ENCODE results near the gene STARD3NL.

Gene STARD3NL

DNA sequence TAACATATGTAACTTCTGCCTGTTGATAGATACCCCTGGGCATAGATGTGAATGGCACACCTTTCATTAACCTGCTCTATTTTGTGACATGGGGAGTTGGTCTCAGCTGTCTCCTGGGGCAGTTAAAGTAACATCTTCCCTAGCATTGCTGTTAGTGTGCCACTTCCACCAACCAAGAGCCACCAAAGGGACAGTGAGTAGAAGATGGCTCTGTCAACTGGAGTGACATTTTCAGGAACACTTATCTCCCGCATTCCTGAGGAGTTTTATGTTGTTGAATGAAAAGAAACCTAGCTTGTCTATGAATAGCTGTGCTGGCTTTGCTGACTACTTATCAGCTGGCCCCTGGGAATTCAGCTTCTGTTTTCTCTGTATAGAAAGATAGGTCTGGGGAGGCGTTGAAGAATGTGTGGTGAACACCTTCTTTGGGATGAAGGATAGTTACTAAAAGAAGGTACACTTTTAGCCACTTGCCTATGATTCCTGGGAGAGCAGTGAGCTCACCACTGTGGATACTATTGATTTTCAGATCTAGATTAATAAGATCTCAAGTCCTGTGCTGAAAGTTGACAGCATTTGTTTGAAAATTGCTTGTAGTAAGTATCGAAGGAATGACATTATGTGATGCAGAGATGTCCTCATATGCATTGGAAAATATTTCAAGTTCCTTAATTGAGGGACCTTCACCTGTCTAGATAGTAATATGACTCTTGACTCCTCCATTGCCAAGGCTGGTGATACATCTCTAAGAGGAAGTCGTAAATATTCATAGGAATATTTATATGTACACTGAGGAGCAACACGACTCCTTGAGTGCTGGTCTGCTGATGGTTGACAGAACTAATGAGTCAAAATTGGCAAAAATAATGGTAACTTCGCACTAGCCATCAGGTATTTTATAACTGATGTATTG is 7.6 kb downstream of the STARD3NL start:
- no peak for DNase-seq

DNA sequence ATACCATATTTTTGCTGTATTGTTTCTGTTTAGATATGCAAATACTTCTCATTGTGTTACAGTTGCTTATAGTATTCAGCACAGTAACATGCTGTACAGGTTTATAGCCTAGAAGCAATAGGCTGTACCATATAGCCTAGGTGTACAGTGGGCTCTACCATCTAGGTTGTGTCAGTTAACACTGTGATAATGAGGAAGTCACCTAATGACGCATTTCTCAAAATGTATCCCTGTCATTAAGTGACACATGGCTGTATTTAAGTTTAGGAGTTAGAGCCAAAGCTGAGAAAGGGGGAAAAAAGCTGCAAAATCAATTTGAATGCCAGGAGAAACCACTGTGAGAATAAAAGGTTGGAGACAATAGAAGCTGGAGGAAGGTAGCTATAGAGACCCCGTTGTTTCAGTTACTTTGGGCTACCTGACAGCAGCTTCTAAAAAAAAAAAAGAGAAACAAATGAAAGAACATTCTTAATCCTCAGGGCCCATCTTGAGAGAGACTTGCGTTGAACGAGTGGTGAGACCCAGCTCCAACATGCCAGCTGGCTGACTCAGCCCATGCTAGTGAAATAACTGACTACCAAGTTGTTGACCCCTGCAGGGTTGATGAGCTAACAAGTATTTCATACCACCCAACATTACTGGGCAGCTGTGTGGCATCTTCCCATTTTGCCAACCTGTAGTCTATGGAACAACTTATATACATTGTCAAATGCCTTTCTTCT is 8.7 kb downstream of the STARD3NL start:
- DNase-seq, result no peak

DNA sequence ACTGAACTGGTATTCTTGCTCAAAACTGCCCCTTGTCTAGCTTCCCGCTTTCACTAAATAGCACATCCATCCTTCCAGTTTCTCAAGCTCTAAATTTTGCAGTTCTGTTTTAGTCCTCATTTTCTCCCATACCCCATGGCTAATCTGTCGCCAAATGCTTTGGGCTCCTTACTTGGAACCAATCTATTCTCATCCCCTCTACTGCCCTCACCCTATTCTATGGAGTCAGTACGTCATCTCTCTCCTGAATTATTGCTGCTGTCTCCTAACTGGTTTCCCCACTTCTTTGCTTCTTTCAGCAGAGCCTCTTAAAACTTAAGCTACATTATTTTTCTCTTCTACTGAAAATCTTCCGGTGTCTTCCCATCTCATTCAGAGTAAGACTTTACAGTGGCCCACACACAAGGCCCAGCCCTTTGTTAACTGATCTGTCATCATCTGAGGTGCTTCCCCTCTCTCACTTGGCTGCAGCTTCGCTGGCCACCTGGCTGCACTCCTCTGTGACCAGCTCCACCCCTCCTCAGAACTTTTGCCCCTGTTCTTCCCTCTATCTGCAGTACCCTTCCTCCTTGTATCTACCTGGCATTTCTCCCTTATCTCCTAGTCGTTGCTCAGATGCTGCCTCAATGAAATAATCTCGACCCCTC is 9.9 kb downstream of the STARD3NL start:
- DNase-seq, result no peak

DNA sequence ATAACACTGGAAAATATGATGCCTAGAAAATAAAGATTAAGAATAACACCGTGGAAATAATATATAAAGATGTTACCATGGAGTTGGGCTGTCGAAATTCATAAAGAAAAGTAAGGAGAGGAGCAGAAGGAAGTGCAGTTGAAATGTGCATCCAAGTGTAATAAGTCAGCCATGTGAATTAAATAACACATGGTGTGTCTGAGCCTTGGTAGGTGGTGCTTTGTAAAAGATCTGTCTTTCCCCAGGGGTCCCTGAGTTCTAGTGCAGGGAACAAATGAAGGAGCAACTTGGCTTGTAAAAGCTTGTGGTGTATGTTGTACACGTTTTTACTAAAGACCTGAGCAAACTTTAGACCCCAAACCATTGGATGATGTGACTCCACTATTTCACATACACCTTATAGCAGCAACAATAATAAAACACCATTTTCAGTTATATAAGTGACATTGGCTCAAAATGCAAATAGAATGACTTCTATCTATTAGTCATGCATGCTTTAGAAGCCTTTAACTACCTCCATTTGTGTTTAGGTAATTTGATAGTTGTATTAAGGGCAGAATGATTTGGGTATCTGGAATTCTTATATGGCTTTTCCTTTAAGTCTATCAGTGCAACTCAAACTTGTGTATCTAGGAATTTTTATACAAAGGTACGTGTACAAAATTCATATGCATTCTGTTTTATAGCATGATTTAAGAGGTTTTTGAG is 11.3 kb downstream of the STARD3NL start:
- no peak for DNase-seq

DNA sequence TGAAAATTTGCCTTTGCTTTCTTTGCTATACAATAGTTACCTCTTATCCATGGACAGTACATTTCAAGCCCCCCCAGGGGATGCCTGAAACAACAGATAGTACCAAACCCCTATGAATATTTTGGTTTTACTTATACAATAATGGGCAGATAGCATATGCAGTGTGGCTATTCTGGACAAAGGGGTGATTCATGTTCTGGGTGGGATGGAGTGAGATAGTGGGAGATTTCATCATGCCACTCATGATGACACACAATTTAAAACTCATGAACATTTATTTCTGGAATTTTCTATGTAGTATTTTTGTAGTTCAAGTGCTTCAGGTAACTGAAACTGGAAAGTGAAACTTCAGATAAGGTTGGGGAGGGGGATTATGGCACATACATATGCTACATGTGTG is 12.0 kb downstream of the STARD3NL start:
- no peak for DNase-seq

DNA sequence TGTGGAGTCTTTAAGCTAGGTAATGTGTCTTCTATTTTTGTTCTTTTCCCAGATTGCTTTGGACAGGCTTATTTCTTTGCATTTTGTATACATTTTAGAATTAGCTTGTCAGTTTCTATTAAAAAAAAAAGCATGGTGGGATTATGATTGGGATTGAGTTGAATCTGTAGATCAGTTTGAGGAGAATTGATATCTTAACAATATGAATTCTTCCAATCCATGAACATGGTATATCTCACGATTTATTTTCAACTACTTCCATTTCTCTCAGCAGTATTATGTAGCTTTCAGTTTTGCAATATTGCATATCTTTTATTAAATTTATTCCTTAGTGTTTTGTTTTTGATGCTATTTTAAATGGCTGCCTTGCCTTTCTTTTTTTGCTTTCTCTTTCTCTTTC is 13.7 kb downstream of the STARD3NL start:
- no peak for DNase-seq

DNA sequence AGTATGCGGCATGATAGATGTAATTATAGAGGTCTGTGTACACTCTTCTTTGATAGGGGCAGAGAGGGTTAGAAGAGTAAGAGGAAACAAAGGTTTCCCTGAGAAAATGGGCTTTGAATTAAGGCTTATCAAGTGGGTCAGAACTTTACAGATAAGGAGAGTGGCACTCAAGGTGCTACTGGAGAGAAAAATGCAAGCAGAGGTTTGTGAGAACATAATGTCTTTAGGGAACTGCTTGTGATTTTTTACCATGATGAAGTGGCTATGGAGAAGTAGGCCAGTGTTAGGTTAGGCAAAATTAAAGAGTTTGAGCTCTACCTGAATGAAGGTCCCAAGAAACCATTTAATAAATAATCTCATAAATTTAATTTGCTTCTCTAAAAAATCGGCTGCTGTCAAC is 14.3 kb downstream of the STARD3NL start:
- DNase-seq, result no peak

DNA sequence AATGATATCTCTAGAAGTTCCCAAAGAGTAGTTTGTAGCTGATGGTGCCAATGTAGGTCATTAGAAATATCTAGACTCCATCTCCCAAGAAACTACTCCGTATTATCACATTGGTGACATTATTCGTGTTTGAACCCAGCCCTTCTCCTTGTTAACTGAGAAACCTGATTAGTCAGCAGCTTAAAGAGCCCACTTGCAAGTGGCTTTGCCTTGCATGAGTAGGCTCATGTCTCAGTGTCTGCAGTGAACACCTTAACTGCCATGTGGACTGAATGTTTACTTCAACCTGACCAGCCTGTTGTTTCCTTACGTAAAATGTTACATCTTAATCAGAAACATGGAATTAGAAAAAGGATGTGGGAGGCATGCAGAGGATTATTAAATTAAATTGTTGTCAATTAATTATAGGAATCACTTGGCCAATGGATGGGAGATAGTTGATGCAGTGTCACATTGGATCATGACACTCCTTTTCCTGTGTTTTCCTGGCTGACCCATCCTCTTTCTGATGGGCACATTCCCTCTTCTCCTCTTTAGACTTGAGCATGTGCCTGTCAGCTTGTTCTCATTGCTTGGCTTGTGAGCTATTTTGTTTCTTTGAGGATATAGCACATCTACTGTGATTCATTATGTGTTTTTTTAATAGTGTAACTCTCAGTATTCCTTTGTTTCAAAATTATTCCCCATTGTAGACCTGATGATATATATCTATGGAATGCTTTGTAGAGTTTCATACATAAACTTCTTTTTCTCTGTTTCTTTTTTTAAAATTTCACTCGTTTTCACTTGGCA is 18.0 kb downstream of the STARD3NL start:
- no peak for DNase-seq

DNA sequence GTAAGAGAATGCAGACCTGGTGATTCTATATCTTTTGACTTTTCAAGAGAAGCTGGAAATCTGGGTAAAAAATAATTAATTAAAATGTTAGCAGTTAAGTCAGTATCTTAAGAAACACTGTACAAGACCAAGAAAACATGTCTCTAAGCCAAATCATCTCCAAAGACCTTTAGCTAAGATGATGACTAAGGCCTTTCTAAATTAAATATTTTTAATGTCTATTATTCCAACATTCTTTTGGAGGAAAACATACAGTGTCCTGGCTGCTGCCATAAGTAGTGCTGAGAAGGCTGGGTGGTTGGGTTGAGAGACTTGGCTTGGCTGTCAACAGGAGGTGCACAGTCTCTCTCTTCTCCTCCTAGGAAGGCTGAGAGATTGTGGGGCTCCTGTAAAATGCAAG is 20.3 kb downstream of the STARD3NL start:
- DNase-seq, result no peak

DNA sequence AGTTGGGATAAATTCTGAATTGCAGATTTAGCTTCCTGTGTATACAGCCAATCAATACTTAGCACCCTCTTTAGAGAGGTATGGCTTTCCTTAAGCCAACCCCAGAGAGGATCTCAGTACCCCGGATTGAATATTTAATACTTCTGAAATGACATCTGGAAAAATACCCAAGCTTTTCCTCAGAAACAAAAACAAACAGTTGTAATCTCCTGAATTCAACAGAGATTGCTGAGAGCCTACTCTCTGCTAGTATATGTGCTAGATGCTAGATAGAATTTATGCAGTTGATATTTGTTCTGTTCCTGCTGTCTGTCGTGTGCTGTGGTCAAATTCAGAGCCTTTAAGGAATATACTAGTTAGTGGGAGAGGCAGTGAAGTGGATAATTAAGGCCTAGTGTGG is 21.1 kb downstream of the STARD3NL start:
- no peak for DNase-seq

DNA sequence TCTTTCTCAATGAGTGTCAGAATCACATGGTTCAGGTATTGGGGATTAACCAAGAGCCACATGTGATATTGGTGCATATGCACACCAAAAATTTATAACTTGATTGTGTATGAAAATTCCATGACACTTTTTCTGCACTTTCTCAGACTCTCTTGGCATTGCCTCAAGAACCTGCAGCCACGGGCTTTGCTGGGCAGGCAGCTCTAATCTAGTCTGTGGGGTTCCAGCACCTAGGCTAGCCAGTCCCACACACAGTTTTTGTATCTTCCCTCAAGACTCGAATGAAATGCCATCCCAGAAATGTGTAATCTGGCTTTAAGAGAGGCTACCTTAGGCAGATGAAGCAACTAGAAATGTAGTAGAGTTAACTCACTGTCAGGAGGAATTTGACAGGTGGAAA is 21.7 kb downstream of the STARD3NL start:
- no peak for DNase-seq

DNA sequence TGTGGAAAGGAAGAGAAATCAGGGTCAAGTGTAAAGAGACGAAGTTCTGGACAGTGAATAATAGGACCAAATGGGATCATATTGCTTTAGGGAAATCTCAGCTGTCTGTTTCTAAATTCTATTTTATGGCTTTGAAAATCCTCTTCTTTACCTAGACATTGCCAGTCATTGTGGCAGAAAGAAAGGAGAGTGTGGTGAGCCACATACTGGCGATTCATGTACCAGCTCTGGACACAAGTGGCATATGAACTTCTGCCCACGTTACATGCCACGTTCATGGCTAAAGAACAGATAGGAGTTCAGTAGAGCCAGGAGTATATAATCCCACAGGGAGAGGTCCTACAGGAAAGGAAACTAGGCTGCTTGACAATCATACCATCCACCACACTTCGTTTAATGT is 28.0 kb downstream of the STARD3NL start:
- DNase-seq, result no peak

DNA sequence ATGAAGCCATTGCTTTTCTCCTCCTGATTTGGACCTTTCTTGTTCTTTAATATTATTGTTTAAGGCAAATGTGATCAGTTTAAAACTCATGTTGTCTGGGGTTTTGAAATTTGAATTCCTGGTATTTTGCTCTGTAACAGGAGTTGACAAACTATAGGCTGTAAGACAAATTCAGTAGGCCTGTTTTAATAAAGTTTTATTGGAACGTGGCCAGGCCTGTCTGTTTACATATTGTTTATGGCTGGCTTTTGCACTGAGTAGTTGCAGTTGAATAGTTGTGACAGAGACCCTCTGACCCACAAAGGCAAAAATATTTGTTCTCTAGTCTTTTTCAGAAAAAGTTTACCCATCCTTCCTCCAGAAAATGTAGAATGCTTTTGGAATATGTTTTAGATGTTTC is 29.8 kb downstream of the STARD3NL start:
- DNase-seq, result no peak

DNA sequence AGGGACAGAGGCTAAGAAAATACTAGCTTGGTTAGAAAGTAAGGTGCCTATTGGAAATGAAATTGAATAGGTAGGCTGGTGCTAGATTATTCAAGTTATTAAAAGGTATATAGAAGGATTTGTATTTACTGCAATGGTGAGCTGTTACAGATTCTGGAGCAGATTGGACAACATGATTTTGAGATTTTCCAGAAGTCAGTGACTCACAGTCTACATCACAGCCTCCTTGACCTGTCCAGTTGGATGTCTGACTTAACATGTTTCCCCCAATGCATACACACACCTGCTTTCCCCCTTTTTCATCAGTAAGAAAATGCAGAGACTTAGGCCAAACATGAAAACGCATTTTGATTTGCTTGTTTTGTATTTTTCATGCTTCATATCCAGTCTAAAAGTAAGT is 33.4 kb downstream of the STARD3NL start:
- no peak for DNase-seq

DNA sequence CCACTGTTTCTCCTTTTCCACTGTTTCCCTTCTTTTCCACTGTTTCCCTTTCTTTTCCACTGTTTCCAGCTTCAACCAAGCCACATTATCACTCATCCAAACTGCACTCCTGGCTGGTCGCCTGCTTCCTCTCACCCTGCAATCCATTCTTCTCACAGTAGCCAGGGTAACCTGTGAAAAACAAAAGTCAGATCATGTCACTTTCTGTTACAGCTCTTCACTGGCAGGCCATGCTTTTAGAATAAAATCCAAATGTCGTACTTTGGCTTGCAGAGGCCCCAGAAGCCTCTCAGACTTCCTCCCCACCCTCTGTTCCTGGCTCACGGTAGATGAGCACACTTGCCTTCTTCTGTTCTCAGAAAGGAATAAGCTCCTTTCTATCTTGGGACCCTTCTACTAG is 33.9 kb downstream of the STARD3NL start:
- no peak for DNase-seq

DNA sequence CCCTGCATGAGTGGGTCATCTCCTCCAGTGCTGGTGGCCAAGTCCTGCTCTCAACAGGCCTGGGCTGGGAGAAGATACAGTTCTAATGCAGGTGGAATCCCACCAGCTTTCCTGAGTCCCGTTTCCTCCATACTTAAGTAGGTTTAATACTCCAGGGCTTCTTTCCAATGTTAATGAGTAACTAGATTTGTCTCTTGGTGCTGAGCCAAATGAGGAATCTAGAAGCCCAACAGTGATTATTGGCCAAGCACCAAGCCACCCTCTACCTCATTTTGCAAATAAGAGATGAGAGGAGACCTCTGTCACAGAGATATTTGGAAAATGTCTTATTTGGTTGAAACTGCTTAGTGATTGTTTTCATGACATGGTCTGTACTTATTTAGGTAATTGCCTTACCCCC is 37.1 kb downstream of the STARD3NL start:
- no peak for DNase-seq

DNA sequence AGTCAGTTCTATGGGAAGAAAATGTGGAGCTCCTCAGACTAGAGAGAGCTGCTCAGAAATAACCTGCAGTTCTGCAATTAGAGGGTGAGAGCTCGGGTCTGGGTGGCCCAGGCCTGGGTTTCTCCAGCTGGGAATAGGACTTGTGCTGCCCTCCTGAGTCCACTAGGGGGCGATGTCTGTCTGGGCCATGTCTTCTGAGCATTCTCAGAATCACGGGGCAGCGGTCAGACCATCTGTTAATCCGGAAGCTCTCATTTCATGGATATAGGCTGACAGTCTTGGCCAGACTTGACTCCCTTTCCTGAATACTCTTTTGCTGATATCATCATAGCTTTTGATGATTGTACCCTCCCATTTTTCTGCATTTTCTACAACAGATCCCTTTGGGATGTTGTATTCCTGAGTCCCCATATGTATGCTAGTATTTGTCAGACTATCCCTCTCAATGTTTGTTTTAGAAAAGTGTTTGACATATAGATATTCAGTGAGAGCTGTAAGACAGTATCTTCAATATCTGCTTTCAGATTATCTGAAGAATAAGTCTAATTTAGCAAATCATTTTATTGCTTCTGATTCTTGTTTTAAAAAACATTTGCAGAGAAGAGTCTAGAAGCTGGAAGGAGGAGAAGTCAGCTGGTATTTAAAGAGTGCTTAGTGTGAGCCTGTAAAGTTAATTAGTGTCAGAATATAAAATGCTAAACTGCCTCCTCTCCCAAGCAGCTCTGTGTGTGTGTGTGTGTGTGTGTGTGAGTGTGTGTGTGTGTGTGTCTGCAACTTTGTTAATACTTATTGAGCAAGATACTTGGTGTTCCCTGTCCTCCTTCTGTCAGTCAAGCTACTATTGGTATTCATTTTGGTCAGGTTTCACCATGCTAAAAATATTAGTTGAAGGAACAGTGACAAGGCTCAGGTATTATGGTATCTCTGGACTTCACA is 38.0 kb downstream of the STARD3NL start:
- DNase-seq, result peak; percentile 87 to 89

DNA sequence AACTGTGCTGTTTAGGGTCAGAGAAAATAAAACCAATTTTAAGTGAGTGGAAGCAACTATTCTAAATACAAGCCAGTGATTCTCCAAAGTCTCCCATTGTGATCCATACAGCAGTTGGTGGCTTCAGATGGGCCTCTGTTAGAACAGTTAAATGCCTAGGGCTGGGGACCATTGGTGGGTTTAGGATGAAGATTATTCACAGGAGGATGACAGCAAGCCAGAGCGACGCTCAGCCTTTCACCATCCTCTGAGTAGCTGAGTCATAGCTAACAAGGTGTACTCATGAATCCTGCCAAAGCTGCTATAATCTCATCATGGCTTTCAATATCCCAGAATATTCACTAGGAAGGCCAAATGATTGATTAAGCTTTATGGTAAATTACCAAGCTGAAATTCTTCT is 39.6 kb downstream of the STARD3NL start:
- DNase-seq, result no peak

DNA sequence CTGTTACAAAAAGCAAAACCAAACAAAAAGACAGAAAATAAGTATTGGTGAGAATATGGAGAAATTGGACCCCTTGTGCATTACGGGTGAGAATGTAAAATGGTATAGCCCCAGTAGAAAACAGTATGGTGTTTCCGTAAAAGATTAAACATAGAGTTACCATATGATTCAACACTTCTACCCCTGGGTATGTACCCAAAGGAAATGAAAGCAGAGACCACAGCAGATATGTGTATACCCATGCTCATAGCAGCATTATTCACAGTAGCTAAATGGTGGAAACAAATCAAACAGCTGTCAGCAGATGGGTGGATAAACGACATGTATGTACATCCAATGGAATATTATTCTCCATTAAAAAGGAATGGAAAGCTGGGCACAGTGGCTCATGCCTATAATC is 42.4 kb downstream of the STARD3NL start:
- no peak for DNase-seq

DNA sequence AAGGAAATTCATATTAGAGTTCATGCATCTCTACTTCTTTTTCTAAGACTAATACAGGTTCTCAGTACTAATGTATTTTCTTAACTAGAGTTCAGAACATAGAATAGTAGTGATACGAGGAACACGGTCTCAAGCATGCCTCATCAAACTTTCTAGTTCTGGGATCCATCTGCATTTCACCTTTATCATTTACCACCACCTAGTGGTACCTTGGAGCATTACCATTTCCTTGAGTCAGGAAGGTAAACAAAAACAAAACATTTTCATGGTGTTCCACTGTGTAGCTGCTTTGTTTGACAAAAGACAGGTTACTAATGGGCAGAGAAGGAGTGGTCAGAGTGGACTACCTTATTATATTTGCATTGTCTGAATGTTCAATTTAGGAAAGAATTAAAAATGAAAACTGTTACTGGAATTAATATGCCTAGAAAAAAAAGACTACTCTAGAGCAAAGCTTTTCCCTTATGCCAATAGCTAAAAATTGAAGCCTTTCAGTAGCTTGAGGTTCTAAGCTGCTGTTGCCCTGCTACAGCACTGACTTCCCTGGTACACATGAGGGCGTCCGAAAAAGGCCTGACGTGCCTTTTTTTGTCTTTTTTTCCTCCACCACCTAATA is 44.5 kb downstream of the STARD3NL start:
- DNase-seq, result peak; percentile 28 to 56

DNA sequence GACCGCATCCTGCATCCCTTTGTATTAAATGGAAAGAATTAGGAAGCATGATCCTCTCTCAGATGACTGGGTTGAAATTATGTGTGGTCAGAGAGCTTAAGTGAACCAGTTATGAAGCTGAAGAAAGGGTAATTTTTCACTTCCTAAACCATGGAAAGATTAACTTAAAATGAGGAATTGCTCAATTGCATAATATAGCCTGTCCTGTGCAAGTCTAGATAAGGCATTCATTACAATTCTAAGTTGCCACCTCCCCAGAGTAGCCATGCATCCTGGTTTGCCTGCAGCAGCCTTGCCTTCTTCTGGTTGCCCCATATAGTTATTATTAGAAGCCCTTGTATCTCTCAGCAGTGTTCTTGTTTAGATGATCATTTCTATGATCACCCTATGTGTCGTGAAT is 45.3 kb downstream of the STARD3NL start:
- peak; percentile 9 to 25 for DNase-seq
